OCI-LY1 (cell line): Measurements from ENCODE around the gene CDC14B.

Experiments
- EZH2 ChIP-seq: fragments of 200-600 bp; sonication (generic), shearing (Covaris generic); IDR thresholded peaks from 2 replicates; pipeline ENCODE4 v1.8.0; 2017; ENCODE audit warnings: borderline replicate concordance, mixed run types, mild to moderate bottlenecking, antibody characterized with exemption, low read length, moderate library complexity, mixed read lengths
- TF ChIP-seq, protein P1 (sequence below): fragments of 200-600 bp; sonication (generic), shearing (Covaris generic); IDR thresholded peaks from 2 replicates; pipeline ENCODE4 v1.5.1; 2017; ENCODE audit warnings: mild to moderate bottlenecking, antibody characterized with exemption, low read length, moderate library complexity, mixed read lengths

DNA sequence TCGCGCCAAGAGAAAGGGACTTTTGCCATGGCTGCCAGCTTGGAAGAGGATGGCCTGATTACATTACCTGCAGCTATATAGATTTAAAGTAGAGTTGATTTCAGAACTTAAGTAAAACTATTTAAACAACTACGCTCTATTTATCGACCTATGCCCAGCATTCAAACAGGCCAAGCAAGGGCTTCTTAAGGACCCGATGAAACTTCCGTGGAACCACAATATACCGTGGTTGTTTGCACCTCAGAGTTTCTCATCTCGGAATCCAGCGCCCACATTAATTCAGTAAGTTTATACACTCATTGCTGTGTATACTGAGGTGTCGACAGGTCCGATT is 505 bp upstream of the CDC14B start:
- TF ChIP-seq, protein P1, sequence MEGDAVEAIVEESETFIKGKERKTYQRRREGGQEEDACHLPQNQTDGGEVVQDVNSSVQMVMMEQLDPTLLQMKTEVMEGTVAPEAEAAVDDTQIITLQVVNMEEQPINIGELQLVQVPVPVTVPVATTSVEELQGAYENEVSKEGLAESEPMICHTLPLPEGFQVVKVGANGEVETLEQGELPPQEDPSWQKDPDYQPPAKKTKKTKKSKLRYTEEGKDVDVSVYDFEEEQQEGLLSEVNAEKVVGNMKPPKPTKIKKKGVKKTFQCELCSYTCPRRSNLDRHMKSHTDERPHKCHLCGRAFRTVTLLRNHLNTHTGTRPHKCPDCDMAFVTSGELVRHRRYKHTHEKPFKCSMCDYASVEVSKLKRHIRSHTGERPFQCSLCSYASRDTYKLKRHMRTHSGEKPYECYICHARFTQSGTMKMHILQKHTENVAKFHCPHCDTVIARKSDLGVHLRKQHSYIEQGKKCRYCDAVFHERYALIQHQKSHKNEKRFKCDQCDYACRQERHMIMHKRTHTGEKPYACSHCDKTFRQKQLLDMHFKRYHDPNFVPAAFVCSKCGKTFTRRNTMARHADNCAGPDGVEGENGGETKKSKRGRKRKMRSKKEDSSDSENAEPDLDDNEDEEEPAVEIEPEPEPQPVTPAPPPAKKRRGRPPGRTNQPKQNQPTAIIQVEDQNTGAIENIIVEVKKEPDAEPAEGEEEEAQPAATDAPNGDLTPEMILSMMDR, result no peak
- no peak for TF ChIP-seq EZH2
